K562 (cell line): ENCODE data around the gene RPTOR. TPM values are rescaled to one million over a fixed set of nuclear protein-coding genes. Genes with fewer than 3 reads are reported as not detected.

Source experiments
- KLF10 ChIP-seq: fragments of 250-450 bp; sonication (Bioruptor Pico); IDR thresholded peaks from 2 replicates; pipeline ENCODE4 v1.6.1; 2021; ENCODE audit warnings: matching md5 sums
- MBD2 ChIP-seq: sonication (generic); IDR thresholded peaks from 2 replicates; pipeline ENCODE4 v1.6.1; 2016; ENCODE audit warnings: low read depth, borderline replicate concordance
- MYNN ChIP-seq, 2 experiments: sonication (generic); formaldehyde crosslinking in 1 of 2; IDR thresholded peaks; 2 replicates each; pipeline versions ENCODE4 v1.5.0 to v1.6.1; 2016 to 2020; ENCODE audit warnings: antibody characterized with exemption in 1 of 2, missing genetic modification reagents in 1 of 2
- polyA plus RNA-seq, 8 experiments: library from polyadenylated mRNA; depleted of rRNA in 4 of 8; stranded (reverse) in 5 of 8; unstranded in 3 of 8; fragments of >200 nt; fragmentation: Nextera tagmentation in 2 of 8; fragmentation: Illumina TruSeq in 1 of 8; extraction: Ambion mirVana in 2 of 8; extraction: Trizol in 1 of 8; gene quantifications; 2 replicates each; pipeline versions ENCODE4 v1.2.1 to v1.2.3, GENCODE V29; 2011 to 2014; ENCODE audit warnings: inconsistent platforms in 1 of 8, missing spikeins in 1 of 8
- total RNA-seq, 7 experiments: library from RNA; depleted of rRNA in 6 of 7; stranded (reverse); fragments of >200 nt in 6 of 7; fragmentation: Illumina TruSeq in 2 of 7; extraction: Trizol in 2 of 7; gene quantifications; 2 replicates each; pipeline versions ENCODE4 v1.2.1 to v1.2.3, GENCODE V29; 2011 to 2021; ENCODE audit warnings: low replicate concordance in 1 of 7
- TF ChIP-seq, protein P1 (sequence below): fragments of 450-650 bp; conservative IDR thresholded peaks from 2 replicates; pipeline ENCODE4 v1.6.1; 2016; ENCODE audit warnings: missing genetic modification characterization, low read depth, mild to moderate bottlenecking, control low read depth, missing compliant biosample characterization
- TF ChIP-seq, protein P2 (sequence below), 2 experiments: fragments of 450-650 bp; IDR thresholded peaks; 2 replicates each; pipeline ENCODE4 v1.6.1; 2018; ENCODE audit warnings: mild to moderate bottlenecking in 2 of 2, low read depth in 1 of 2; ENCODE audit not compliant: partially characterized antibody in 2 of 2

RPTOR gene
- total and polyA plus RNA-seq, 9 of the 15 experiments (the other 6 are each of a cell fraction or from before 2014, with no cell fraction given), result 0.24 to 54.1 (median 10.2) TPM

DNA sequence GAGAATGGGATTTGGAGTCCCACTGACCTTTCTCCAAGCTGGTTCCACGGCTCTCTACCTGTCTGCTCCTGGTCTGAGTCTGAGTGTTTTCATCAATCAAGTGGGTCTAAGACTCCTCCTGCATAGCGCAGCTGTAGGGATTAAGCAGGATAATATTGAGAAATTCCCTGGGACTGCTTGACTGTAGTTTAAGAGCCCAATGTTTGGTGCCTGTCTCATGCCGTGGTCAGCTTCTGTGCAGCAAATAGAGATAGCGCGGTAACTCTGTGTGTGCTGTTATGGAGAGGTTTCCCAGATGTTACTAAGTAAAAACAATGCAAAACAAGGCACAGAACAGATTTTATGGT lies 21.4 kb downstream of the RPTOR start (continued):
- TF ChIP-seq, protein P1, sequence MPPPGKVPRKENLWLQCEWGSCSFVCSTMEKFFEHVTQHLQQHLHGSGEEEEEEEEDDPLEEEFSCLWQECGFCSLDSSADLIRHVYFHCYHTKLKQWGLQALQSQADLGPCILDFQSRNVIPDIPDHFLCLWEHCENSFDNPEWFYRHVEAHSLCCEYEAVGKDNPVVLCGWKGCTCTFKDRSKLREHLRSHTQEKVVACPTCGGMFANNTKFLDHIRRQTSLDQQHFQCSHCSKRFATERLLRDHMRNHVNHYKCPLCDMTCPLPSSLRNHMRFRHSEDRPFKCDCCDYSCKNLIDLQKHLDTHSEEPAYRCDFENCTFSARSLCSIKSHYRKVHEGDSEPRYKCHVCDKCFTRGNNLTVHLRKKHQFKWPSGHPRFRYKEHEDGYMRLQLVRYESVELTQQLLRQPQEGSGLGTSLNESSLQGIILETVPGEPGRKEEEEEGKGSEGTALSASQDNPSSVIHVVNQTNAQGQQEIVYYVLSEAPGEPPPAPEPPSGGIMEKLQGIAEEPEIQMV, result no peak
- no peak for TF ChIP-seq MYNN (IDR thresholded peaks at IDR 0.05)
- no peak for TF ChIP-seq MYNN (CRISPR knock-in tag; IDR thresholded peaks at IDR 0.05)
- no peak for TF ChIP-seq MBD2
- no peak for TF ChIP-seq KLF10 (CRISPR knock-in tag)
- TF ChIP-seq, protein P2, sequence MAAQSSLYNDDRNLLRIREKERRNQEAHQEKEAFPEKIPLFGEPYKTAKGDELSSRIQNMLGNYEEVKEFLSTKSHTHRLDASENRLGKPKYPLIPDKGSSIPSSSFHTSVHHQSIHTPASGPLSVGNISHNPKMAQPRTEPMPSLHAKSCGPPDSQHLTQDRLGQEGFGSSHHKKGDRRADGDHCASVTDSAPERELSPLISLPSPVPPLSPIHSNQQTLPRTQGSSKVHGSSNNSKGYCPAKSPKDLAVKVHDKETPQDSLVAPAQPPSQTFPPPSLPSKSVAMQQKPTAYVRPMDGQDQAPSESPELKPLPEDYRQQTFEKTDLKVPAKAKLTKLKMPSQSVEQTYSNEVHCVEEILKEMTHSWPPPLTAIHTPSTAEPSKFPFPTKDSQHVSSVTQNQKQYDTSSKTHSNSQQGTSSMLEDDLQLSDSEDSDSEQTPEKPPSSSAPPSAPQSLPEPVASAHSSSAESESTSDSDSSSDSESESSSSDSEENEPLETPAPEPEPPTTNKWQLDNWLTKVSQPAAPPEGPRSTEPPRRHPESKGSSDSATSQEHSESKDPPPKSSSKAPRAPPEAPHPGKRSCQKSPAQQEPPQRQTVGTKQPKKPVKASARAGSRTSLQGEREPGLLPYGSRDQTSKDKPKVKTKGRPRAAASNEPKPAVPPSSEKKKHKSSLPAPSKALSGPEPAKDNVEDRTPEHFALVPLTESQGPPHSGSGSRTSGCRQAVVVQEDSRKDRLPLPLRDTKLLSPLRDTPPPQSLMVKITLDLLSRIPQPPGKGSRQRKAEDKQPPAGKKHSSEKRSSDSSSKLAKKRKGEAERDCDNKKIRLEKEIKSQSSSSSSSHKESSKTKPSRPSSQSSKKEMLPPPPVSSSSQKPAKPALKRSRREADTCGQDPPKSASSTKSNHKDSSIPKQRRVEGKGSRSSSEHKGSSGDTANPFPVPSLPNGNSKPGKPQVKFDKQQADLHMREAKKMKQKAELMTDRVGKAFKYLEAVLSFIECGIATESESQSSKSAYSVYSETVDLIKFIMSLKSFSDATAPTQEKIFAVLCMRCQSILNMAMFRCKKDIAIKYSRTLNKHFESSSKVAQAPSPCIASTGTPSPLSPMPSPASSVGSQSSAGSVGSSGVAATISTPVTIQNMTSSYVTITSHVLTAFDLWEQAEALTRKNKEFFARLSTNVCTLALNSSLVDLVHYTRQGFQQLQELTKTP (IDR thresholded peaks at IDR 0.05; ENCODE audit: low read depth in 1 of 2, partially characterized antibody in 2 of 2), result no peak
